HepG2 (cell line): ENCODE measurements around the gene USF1. TPM values are rescaled to one million over a fixed set of nuclear protein-coding genes. Genes with fewer than 3 reads are reported as not detected.

Source experiments
- ARID2 ChIP-seq: sonication (generic); formaldehyde crosslinking; IDR thresholded peaks from 2 replicates; pipeline ENCODE4 v1.8.1; 2022; ENCODE audit warnings: mild to moderate bottlenecking, missing genetic modification reagents, borderline replicate concordance
- ARNT2 ChIP-seq: sonication (generic); formaldehyde crosslinking; IDR thresholded peaks from 2 replicates; pipeline ENCODE4 v1.8.0; 2022; ENCODE audit warnings: mild to moderate bottlenecking, low read depth, missing genetic modification reagents, moderate library complexity
- GPN1 ChIP-seq: sonication (generic); formaldehyde crosslinking; IDR thresholded peaks from 2 replicates; pipeline ENCODE4 v1.5.1; 2020; ENCODE audit warnings: missing genetic modification reagents, borderline replicate concordance
- HDAC6 ChIP-seq: fragments of 200-600 bp; sonication (generic); IDR thresholded peaks from 2 replicates; pipeline ENCODE4 v1.7.0; 2017; ENCODE audit warnings: mild to moderate bottlenecking, antibody characterized with exemption, low read length, low read depth
- HNF1A ChIP-seq, 2 experiments: sonication (generic) in 1 of 2; formaldehyde crosslinking in 1 of 2; IDR thresholded peaks; 2 replicates each; pipeline versions ENCODE4 v1.4.0 to v1.6.1; 2016 to 2020; ENCODE audit warnings: borderline replicate concordance in 1 of 2, low read depth in 1 of 2, mild to moderate bottlenecking in 1 of 2, missing genetic modification reagents in 1 of 2
- IKZF5 ChIP-seq: IDR thresholded peaks from 2 replicates; pipeline ENCODE4 v1.6.1; 2018; ENCODE audit warnings: missing genetic modification reagents, mild to moderate bottlenecking, missing compliant biosample characterization
- KLF13 ChIP-seq: sonication (generic); formaldehyde crosslinking; IDR thresholded peaks from 2 replicates; pipeline ENCODE4 v1.4.0; 2020; ENCODE audit warnings: mild to moderate bottlenecking, missing genetic modification reagents
- MTF2 ChIP-seq: sonication (generic); formaldehyde crosslinking; IDR thresholded peaks from 2 replicates; pipeline ENCODE4 v1.5.0; 2020; ENCODE audit warnings: missing genetic modification reagents, borderline replicate concordance
- RFXAP ChIP-seq: sonication (generic); formaldehyde crosslinking; IDR thresholded peaks from 2 replicates; pipeline ENCODE4 v1.4.0; 2020; ENCODE audit warnings: missing genetic modification reagents, borderline replicate concordance
- SMARCE1 ChIP-seq: fragments of 450-650 bp; IDR thresholded peaks from 2 replicates; pipeline ENCODE4 v1.6.1; 2017; ENCODE audit warnings: borderline replicate concordance
- SP2 ChIP-seq: sonication (generic); formaldehyde crosslinking; IDR thresholded peaks from 2 replicates; pipeline ENCODE4 v1.5.1; 2020; ENCODE audit warnings: mild to moderate bottlenecking, missing genetic modification reagents
- ZFP36 ChIP-seq: fragments of 150-350 bp; IDR thresholded peaks from 2 replicates; pipeline ENCODE4 v1.6.1; 2018; ENCODE audit warnings: borderline replicate concordance, low read length, low read depth; ENCODE audit not compliant: partially characterized antibody
- ZGPAT ChIP-seq: IDR thresholded peaks from 2 replicates; pipeline ENCODE4 v1.6.1; 2016; ENCODE audit warnings: mild to moderate bottlenecking
- ZNF18 ChIP-seq: sonication (generic); formaldehyde crosslinking; IDR thresholded peaks from 2 replicates; pipeline ENCODE4 v1.8.0; 2022; ENCODE audit warnings: mild to moderate bottlenecking, missing genetic modification reagents; ENCODE audit not compliant: insufficient replicate concordance
- ZNF253 ChIP-seq: sonication (generic); formaldehyde crosslinking; IDR thresholded peaks from 2 replicates; pipeline ENCODE4 v1.8.0; 2022; ENCODE audit warnings: mild to moderate bottlenecking, missing genetic modification reagents, borderline replicate concordance
- ZNF329 ChIP-seq: sonication (generic); formaldehyde crosslinking; IDR thresholded peaks from 2 replicates; pipeline ENCODE4 v1.9.0; 2021; ENCODE audit warnings: low read depth, mild to moderate bottlenecking, missing genetic modification reagents
- polyA plus RNA-seq, 8 experiments: library from polyadenylated mRNA; depleted of rRNA in 3 of 8; stranded (reverse) in 7 of 8; unstranded in 1 of 8; fragments of >200 nt; fragmentation: Illumina TruSeq in 4 of 8; extraction: Trizol in 4 of 8; gene quantifications; 2 replicates each; pipeline versions ENCODE4 v1.2.1 to v1.2.3, GENCODE V29; 2011 to 2016; ENCODE audit warnings: low read depth in 4 of 8, missing spikeins in 1 of 8, mixed read lengths in 1 of 8; ENCODE audit not compliant: insufficient read depth in 1 of 8
- total RNA-seq, 5 experiments: library from RNA; depleted of rRNA; stranded (reverse); fragments of >200 nt; fragmentation: Illumina TruSeq; extraction: Trizol; gene quantifications; 2 replicates each; pipeline ENCODE4 v1.2.3, GENCODE V29; 2016; ENCODE audit warnings: low read depth in 1 of 5

USF1 gene
- total and polyA plus RNA-seq, 2 of the 13 experiments (the other 11 are each of a cell fraction or from before 2014, with no cell fraction given), result 26.9 to 39.4 TPM

- TF ChIP-seq IKZF5 (0 out of 2 replicates have a peak, but pooled peaks have one; percentile 18), HDAC6 (no peak), GPN1 (no peak), ZGPAT (CRISPR knock-in tag) (peak; percentile 60; the same call in 1 of the 2 replicates), ARNT2 (CRISPR knock-in tag) (peak; percentile 57; the same call in 1 of the 2 replicates), ARID2 (CRISPR knock-in tag) (no peak), ZNF253 (no peak; the same call in 1 of the 2 replicates), KLF13 (CRISPR knock-in tag) (no peak), SP2 (CRISPR knock-in tag) (peak; percentile 69; the same call in 1 of the 2 replicates), ZNF18 (no peak), MTF2 (CRISPR knock-in tag) (peak; percentile 72; the same call in 1 of the 2 replicates), ZFP36 (no peak), HNF1A (IDR thresholded peaks at IDR 0.05; ENCODE audit: low read depth) (0 out of 2 replicates have a peak, but pooled peaks have one; percentile 10), HNF1A (CRISPR knock-in tag; IDR thresholded peaks at IDR 0.05; ENCODE audit: borderline replicate concordance) (no peak), SMARCE1 (no peak), RFXAP (CRISPR knock-in tag) (peak; percentile 52; the same call in 1 of the 2 replicates), ZNF329 (peak; percentile 49; the same call in 1 of the 2 replicates)
Measured at GRCh38 chr1:161045736-161046604, at the start of gene USF1 (continued).
